Activated CD4-positive, alpha-beta T cell treated with anti-CD3 and anti-CD28 coated beads for 1 hour (primary cell): ENCODE measurements around the gene BBIP1.

Experiments
- DNase-seq: peaks from one replicate; pipeline ENCODE4 v3.0.0-alpha.2; 2020

The BBIP1 gene, protein sequence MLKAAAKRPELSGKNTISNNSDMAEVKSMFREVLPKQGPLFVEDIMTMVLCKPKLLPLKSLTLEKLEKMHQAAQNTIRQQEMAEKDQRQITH

GRCh38 chr10:110918643-110919348 lies at the start of gene BBIP1:
Gene BBIP1 (minus strand): TSS chr10:110919180. CDS start chr10:110918157, 1,023 bp downstream.
- DNase-seq = no peak

DNA sequence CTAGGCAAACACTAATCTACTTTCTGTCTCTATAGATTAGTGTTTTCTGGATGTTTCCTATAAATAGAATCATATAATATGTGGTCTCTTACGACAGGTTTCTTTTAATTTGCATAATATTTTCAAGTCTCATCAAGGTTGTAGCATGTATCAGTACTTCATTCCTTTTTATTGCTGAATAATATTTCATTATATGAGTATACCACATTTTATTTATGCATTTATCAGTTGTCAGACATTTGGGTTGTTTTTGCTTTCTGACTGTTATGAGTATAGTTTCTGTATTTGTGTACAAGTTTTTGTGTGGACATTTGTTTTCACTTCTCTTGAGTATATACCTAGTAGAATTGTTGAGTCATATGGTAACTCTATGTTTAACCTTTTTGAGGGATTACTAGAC lies 48.7 kb upstream of the BBIP1 start:
- DNase-seq = no peak

DNA sequence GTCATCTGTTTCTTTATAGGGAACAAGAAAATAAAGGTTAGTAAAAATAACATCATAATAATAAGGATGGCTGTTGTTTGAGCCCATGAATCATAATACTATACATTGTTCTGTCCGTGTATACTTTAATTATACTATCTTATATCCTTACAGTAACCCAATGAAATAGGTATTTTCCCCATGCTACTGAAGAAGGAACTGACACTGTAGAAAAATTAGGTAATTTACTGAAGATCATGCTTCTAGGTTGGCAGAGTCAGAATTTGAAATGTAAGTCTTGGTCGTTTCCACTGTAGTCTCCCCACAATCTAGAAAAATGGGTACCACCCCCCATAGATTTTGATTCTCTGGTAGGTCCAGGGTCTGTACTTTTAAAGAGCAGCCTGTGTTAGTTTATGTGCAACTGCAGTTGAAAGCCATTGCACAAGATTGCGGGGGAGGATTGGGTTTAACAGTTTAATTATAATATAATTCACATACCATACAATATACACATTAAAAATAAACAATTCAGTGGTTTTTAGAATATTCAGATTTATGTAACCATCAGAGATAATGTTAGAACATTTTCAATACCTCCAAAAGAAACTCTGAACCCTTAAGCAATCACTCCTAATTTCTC lies 48.1 kb upstream of the BBIP1 start:
- no peak for DNase-seq

GRCh38 chr10:110966146-110966545 lies 47.2 kb upstream of the BBIP1 start:
- DNase-seq = no peak

DNA sequence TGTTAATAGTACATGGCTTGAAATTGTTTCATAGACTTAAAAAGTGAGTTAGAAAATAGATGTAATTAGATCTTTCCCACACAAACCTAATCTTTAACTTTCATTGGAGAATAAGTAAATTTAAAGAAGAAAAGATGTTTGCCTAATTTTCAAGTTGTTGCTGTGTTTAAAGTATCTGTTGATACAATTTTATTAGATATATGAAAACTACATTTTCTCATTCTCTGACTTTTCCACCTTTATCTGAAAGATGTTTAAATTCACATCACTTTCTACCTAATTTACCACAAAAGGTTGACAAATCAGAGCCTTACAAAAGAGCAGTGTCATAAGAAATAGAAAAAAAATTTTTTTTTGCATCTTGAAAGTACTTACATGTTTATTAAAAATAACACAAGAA lies 46.2 kb upstream of the BBIP1 start:
- DNase-seq = no peak

DNA sequence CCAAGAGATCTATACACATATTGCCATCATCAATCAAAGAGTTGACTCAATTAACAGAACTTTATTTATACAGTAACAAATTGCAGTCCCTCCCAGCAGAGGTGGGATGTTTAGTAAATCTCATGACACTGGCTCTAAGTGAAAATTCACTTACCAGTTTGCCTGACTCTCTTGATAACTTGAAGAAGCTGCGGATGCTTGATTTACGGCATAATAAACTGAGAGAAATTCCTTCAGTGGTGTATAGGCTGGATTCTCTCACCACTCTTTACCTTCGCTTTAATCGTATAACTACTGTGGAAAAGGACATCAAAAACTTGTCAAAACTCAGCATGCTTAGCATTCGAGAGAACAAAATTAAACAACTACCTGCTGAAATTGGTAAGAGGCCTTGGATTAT lies 45.7 kb upstream of the BBIP1 start:
- DNase-seq = no peak

- DNase-seq = no peak
Observed at GRCh38 chr10:110963162-110963561, 44.2 kb upstream of the BBIP1 start.

DNA sequence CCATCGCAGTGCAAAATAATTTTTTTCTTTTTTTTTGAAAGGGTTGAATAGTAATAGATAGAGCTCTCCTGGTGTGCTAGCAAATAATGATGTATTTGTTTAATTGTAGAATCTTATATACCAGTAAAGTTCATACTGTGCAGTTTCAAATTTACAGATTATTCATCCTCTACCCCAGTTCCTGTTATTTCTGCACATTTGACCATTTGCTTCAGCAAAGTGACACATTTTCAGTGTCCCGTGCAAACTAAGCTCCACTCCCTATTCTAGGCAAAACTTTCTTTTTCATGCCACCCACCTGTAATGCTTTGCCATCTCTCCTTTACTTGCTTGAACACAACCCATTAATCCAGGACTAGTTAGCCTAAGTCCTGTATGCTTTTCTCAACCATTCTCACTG lies 43.5 kb upstream of the BBIP1 start:
- DNase-seq = no peak

DNA sequence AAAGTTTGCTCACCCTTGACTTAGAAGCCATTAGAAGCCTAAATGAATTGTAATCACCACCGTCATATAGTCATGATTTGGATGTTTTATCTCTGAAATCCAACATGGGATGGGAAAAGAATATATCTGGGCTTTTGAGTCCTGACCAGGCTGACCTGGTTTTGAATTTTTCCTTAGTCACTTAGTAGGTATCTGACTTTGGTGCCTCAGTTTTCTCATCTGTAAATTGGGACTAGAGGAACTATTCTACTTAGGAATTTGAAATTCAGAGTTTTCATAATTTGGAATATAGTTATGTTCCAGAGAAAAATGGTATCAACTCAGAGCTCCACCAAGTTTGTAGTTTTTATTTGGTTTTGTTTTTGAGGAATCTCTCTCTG lies 41.3 kb upstream of the BBIP1 start:
- no peak for DNase-seq

DNA sequence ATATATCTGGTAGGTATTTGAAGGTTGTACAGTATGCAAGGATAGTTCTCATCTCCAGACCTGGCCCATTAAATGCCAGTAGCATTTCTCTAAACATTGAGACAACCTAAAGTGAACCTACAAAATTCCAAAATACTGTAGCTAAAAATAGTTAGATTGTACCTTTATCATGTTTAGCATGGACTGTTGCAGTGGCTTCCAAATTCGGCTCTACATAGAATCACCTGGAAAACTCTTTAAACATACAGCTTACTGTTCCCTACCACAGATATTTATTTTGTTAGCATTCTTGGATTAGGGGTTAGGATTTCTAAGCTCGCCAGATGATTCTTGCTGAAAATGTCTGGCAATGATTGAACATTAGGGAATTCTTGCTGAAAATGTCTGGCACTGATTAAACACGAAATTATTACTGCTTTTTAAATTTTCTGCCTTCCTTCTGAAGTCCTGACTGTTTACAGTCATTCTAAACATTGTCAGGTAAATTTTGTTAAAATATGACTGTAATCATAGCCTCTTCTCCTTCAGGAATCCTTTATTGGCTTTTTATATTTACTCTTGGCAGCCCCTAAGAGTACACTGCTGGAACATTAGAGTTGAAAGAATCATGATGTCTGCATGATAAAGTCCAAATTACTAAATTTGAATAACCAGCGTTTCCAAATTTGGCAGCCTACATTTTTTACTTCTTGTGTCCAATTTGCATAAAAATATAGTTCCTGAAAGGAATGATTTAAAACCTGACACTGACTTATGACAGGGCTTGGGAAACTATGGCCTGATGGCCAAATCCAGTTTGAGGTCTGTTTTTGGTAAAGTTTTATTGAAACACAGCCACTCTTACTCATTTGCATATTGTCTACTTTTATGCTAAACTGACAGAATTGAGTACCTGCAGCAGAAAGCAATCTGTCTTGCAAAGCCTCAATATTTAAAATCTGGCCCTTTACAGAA lies 40.7 kb upstream of the BBIP1 start:
- DNase-seq = no peak

- DNase-seq = no peak
Observed at GRCh38 chr10:110957606-110958005, 38.6 kb upstream of the BBIP1 start.

DNA sequence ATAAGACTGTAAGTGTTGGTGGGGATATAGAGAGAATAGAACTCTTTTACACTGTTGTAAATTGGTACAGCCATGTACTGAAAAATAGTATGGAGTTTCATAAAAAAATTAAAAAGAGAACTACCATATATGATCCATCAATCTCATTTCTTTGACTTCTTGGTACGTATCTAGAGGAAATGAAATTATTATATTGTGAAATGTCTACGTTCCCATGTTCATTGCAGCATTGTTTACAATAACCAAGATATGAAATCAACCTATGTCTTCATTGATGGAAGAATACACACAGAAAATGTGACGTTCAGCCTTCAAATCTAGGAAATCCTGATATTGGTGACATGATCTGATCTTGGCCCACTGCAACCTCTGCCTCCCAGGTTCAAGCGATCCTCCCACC lies 32.4 kb upstream of the BBIP1 start:
- no peak for DNase-seq

- no peak for DNase-seq
Observed at GRCh38 chr10:110947061-110947595, 28.1 kb upstream of the BBIP1 start.

DNA sequence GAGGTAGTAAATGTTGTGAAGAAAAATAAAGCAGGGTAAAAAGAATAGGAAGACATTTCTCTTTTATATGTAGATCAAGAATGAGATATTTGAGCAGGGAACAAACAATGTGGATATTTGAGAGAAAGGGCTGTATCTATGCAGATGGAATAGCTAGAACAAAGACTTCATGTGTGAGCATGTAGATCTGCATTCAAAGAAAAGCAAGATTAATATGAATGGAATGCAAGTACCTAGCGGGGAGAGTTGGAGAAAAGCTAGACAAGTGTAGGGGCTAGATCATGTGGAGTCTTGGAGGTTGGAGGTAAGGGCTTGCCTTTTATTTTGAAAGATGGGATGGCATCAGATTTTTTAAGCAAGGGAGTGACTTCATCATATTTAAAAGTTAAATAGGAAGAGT lies 27.5 kb upstream of the BBIP1 start:
- DNase-seq = no peak

GRCh38 chr10:110944792-110945396 lies 25.9 kb upstream of the BBIP1 start:
- DNase-seq = no peak

GRCh38 chr10:110939419-110939818 lies 20.4 kb upstream of the BBIP1 start:
- DNase-seq = no peak

- no peak for DNase-seq
Observed at GRCh38 chr10:110936757-110937156, 17.8 kb upstream of the BBIP1 start.

GRCh38 chr10:110932505-110933180 lies 13.7 kb upstream of the BBIP1 start:
- no peak for DNase-seq

GRCh38 chr10:110931769-110932381 lies 12.9 kb upstream of the BBIP1 start:
- no peak for DNase-seq

GRCh38 chr10:110927461-110927860 lies 8.5 kb upstream of the BBIP1 start:
- DNase-seq = no peak

DNA sequence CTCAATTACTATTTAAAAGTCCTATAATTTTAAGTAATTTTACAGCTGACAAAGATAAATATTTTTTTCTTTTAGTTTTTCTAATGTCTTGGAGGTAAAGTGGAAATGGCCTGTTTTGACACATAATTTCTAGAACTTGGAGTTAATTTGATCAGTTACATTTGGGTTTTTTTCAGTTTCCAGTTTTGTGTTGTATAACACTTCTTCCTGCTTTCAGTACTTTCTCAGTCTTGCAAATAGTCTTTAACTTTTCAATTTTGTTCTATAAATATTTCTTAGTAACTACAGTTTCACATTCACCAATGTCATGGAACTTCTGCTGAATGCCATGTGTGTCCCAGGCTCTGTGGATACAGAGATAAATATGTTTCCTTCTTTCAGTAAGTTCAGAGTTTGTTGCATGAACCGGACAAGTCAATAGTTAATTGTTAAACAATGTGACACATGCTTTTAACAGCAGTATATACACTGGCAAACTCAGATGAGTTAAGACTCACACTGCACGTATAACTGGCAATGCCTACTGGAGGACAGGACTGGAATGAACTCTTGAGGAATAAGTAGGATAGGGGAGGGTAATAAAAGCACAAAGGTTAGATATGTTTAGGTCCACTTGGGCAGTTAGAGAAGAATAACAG lies 5.0 kb upstream of the BBIP1 start:
- DNase-seq = no peak
